Transverse colon (tissue), 4 donors: ENCODE measurements around the gene TEC. TPM values are rescaled to one million over a fixed set of nuclear protein-coding genes. Genes with fewer than 3 reads are reported as not detected.

Experiments used
- DNase-seq: peaks from one replicate; pipeline ENCODE4 v3.0.0-alpha.2; 2019
- H3K27ac ChIP-seq, 4 donors: fragments of 200-600 bp; sonication (generic); 2 replicates each; pipeline ENCODE4 v1.5.1; 2016 to 2018; ENCODE audit warnings: inconsistent platforms in 4 of 4
- H3K27me3 ChIP-seq: fragments of 200-600 bp; sonication (generic); 2 replicates; pipeline ENCODE4 v1.5.1; 2017; ENCODE audit warnings: inconsistent platforms
- H3K36me3 ChIP-seq, 4 donors: fragments of 200-600 bp; sonication (generic); 2 replicates each; pipeline ENCODE4 v1.5.1; 2017 to 2019; ENCODE audit warnings: inconsistent platforms in 4 of 4
- H3K4me1 ChIP-seq, 4 donors: fragments of 200-600 bp; sonication (generic); 2 replicates each; pipeline ENCODE4 v1.5.1; 2017 to 2020; ENCODE audit warnings: inconsistent platforms in 4 of 4
- H3K4me3 ChIP-seq, 4 donors: fragments of 200-600 bp; sonication (generic); 1 replicate in 1 of 4; 2 replicates in 3 of 4; pipeline versions ENCODE4 v1.5.1 to v1.6.1; 2017 to 2019; ENCODE audit warnings: inconsistent platforms in 4 of 4
- H3K9me3 ChIP-seq, 2 donors: fragments of 200-600 bp; sonication (generic); 2 replicates each; pipeline ENCODE4 v1.5.1; 2017 to 2019; ENCODE audit warnings: inconsistent platforms in 2 of 2
- EP300 ChIP-seq: sonication (generic); formaldehyde crosslinking; IDR thresholded peaks from one replicate; pipeline ENCODE4 v1.6.1; 2017; ENCODE audit warnings: antibody characterized with exemption, low read depth
- POLR2A ChIP-seq: fragments of 450-650 bp; IDR thresholded peaks from one replicate; pipeline ENCODE4 v1.6.1; 2016; ENCODE audit warnings: antibody characterized with exemption, mild to moderate bottlenecking, moderate library complexity
- POLR2AphosphoS5 ChIP-seq, 3 donors: sonication (generic); formaldehyde crosslinking; IDR thresholded peaks; one replicate each; pipeline ENCODE4 v1.6.1; 2016; ENCODE audit warnings: antibody characterized with exemption in 3 of 3
- WGBS, 2 donors: methylation state at CpG; one replicate each; pipeline ENCODE4 v1.1.5; 2018; ENCODE audit warnings: low coverage in 1 of 2; 5-methylcytosine and 5-hydroxymethylcytosine counted together
- in situ Hi-C, 4 donors: fragments of 200-750 bp; cut with MboI; loops; one replicate each; pipeline versions ENCODE4 v1.15.0 to v1.15.1; 2017; ENCODE audit warnings: low sequenced_read_pairs in 3 of 4, low pct_ligation_motif_present in 1 of 4, low pct_unique_long_range_greater_than_20kb in 1 of 4
- intact Hi-C: fragments of 100-400 bp; cut with DNase I; formaldehyde crosslinking; loops from one replicate; pipeline ENCODE4 v1.15.1; 2023; ENCODE audit warnings: low total_unique reads
- total RNA-seq, 4 donors: library from RNA; depleted of rRNA; stranded (reverse); fragments of >200 nt; gene quantifications; one replicate each; pipeline ENCODE4 v1.1.0, GENCODE V29; 2016
- TF ChIP-seq, protein P1 (sequence below), 5 experiments: fragments of 200-600 bp in 3 of 5; fragments of 450-650 bp in 2 of 5; sonication (generic) in 3 of 5; IDR thresholded peaks; 1 replicate in 2 of 5; 2 replicates in 3 of 5; pipeline ENCODE4 v1.5.1; 2016 to 2017; ENCODE audit warnings: antibody characterized with exemption in 5 of 5, inconsistent platforms in 3 of 5, mild to moderate bottlenecking in 2 of 5, moderate library complexity in 1 of 5

Gene TEC
- total RNA-seq, 4 donors from 2014 or later = 1.2 to 5.1 (median 3.3) TPM

DNA sequence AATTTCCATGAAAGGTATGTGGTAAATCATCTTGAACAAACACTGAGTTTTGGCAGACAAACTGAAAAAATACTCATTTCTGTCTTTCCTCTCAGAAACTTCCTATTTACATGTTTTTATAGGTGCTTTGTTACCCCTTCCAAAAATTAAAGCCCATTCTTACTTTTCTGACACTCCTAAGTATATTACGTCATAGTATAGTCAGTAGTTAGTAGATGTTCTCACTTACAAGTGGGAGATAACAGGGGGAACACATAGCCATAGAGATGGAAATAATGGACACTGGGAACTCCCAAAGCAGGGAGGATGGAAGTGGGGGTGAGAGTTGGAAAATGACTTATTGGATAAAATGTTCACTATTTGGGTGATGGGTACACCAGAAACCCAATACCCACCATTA, 164.4 kb downstream of the TEC start:
- DNase-seq = no peak
- Histone ChIP-seq H3K4me3 (no peak overlapping the region), H3K9me3 (no peaks in the 10 kb centered on the region), H3K27ac (no peak overlapping the region), H3K27me3 (no peaks in the 10 kb centered on the region), H3K36me3 (no peaks in the 10 kb centered on the region), H3K4me1 (no peaks in the 10 kb centered on the region)
- intact Hi-C loops (no loop called here), in situ Hi-C loops (no loop called here)
- TF ChIP-seq EP300 (no peak), POLR2AphosphoS5 (IDR thresholded peaks at IDR 0.05) (no peak), POLR2A (no peak)
- TF ChIP-seq, protein P1, sequence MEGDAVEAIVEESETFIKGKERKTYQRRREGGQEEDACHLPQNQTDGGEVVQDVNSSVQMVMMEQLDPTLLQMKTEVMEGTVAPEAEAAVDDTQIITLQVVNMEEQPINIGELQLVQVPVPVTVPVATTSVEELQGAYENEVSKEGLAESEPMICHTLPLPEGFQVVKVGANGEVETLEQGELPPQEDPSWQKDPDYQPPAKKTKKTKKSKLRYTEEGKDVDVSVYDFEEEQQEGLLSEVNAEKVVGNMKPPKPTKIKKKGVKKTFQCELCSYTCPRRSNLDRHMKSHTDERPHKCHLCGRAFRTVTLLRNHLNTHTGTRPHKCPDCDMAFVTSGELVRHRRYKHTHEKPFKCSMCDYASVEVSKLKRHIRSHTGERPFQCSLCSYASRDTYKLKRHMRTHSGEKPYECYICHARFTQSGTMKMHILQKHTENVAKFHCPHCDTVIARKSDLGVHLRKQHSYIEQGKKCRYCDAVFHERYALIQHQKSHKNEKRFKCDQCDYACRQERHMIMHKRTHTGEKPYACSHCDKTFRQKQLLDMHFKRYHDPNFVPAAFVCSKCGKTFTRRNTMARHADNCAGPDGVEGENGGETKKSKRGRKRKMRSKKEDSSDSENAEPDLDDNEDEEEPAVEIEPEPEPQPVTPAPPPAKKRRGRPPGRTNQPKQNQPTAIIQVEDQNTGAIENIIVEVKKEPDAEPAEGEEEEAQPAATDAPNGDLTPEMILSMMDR (IDR thresholded peaks at IDR 0.05) = no peak
- WGBS, 2 donors = 58 to 97% methylated on average over 1 of the region's 1 CpG

DNA sequence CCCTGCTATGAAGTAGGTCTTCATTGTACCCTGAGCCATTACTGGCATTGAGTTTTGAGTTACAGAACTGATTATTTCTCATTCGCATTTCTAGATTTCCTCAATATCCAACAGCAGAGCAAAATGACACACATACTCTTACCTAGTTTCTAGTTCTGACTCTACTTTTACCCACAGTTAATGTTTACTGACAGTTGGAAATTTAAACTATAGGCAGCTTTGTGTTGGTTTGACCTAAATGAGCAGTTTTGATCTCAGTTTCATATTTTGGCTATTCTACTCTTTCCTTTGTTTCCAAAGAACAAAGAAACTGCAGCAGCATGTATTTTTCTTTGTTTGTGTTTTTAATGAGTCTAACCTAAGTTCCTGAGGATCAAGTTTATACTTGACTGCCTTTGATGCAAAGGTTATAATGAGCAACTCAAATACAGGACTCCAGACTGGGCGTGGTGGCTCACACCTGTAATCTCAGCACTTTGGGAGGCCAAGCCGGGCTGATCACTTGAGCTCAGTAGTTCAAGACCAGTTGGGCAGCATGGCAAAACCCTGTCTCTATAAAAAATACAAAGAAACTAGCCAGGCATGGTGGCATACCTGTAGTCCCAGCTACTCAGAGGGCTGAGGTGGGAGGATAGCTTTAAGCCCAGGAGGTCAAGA, 166.0 kb downstream of the TEC start:
- WGBS, 2 donors = 76 to 100% methylated on average over 2 to 3 of the region's 3 CpGs
- no peaks in the 10 kb centered on the region for H3K9me3 ChIP-seq

DNA sequence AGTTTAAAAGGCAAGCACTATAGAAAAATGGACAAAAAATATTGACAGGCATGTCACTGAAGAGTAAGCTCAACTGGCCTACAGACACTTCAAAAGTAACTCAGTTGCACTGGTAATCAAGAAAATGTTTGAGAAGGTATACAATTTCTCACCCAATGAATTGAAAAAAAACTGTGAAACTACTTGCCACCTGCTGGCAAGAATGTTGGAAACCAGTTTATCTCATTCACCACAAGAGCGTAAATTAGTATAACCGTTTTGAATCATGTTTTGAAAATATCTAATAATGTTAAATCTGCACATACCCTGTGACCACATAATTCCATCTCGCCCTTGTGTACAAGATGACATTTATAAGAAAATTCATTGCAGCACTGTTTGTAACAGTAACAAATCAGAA, 167.3 kb downstream of the TEC start:
- Histone ChIP-seq H3K27ac (no peak overlapping the region), H3K4me3 (no peak overlapping the region), H3K36me3 (no peaks in the 10 kb centered on the region), H3K4me1 (no peaks in the 10 kb centered on the region), H3K27me3 (no peaks in the 10 kb centered on the region), H3K9me3 (no peaks in the 10 kb centered on the region)
- in situ Hi-C loops = no loop called here
- TF ChIP-seq POLR2AphosphoS5 (IDR thresholded peaks at IDR 0.05) (no peak), POLR2A (no peak), EP300 (no peak)
- TF ChIP-seq, protein P1 (IDR thresholded peaks at IDR 0.05) = no peak
- WGBS, 2 donors = 74 to 78% methylated on average over 3 of the region's 3 CpGs
- intact Hi-C loops = no loop called here
- DNase-seq = no peak

More for the DNA sequence above, 166.0 kb downstream of the TEC start:
- in situ Hi-C loops (no loop called here), intact Hi-C loops (no loop called here)
- TF ChIP-seq, protein P1 (IDR thresholded peaks at IDR 0.05) = no peak
- TF ChIP-seq POLR2A (no peak), POLR2AphosphoS5 (IDR thresholded peaks at IDR 0.05) (no peak), EP300 (no peak)
- DNase-seq = peak; percentile 21
- H3K4me1 ChIP-seq = no peaks in the 10 kb centered on the region
- H3K36me3 ChIP-seq = no peaks in the 10 kb centered on the region
- H3K27ac ChIP-seq = no peak overlapping the region
- no peak overlapping the region for H3K4me3 ChIP-seq
- no peaks in the 10 kb centered on the region for H3K27me3 ChIP-seq

DNA sequence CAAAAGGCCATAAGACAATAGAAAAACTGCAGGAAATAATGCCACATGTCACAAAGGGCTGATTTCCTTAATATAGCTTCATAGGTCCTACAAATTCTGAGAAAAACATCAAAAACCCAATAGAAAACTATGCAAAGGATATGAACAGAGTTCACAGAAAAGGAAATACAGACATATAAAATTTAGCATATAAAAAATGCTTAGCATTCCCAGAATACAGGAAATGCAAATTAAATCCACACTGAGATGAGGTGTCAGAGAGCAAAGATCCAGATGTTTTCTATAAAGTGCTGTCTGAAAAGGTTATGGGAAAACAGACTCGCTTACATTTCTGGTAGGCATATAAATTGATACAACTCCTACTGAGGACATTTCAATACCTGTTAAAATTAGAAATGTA, 169.4 kb downstream of the TEC start:
- Histone ChIP-seq H3K27me3 (no peaks in the 10 kb centered on the region), H3K4me1 (no peaks in the 10 kb centered on the region), H3K36me3 (no peaks in the 10 kb centered on the region), H3K9me3 (no peaks in the 10 kb centered on the region), H3K4me3 (no peak overlapping the region), H3K27ac (no peak overlapping the region)
- intact Hi-C loops (no loop called here), in situ Hi-C loops (no loop called here)
- DNase-seq = no peak
- 80 to 83% methylated on average over 1 of the region's 1 CpG for WGBS, 2 donors
- no peak for TF ChIP-seq EP300
- TF ChIP-seq, protein P1 (IDR thresholded peaks at IDR 0.05) = no peak
- TF ChIP-seq POLR2A = no peak
- no peak for TF ChIP-seq POLR2AphosphoS5 (IDR thresholded peaks at IDR 0.05)
